ENCODE measurements around the gene DNASE2.
"Not testable (repeated sequence)": the region's sequence is repeated elsewhere in the genome, so short reads cannot be mapped to it uniquely, and the experiment has no call there.

The DNASE2 gene

GRCh38 chr19:12921047-12921446, 39.8 kb upstream of the DNASE2 start:
- no peak for TF ChIP-seq CTCF (IDR thresholded peaks at IDR 0.05)
- H2AFZ ChIP-seq, result no peak overlapping the region
- peaks cover 2% of the 10 kb centered on the region for H3K36me3 ChIP-seq (ENCODE audit: control insufficient read depth, insufficient read depth, low read length)

DNA sequence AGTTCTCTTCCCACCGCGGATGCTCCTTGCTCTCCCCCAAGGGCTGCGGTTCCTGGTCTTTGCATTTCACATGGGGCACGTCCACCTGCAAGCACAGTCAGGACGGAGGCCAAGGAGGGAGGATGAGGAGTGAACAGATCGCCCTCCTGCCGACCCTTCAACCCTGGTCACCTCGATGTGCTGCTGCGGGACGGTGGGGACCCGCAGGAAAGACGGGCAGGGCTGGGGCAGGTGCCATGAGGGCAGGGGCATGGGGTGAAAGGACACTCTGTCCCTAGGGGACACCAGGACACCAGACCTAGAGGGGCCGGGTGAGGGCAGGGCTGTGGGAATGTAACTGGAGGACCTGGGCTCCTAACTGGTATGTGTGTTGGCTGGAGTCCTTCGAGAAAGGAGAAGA, 37.0 kb upstream of the DNASE2 start:
- Histone ChIP-seq H3K27me3 (ENCODE audit: control insufficient read depth, insufficient read depth, low read length) (no peaks in the 10 kb centered on the region), H3K36me3 (ENCODE audit: control insufficient read depth, insufficient read depth, low read length) (peaks cover 2% of the 10 kb centered on the region), H3K9ac (no peak overlapping the region), H3K27ac (no peak overlapping the region), H3K9me3 (ENCODE audit: control insufficient read depth, low read length) (no peaks in the 10 kb centered on the region), H3K4me1 (peaks cover 4% of the 10 kb centered on the region), H3K4me2 (ENCODE audit: low read length) (no peak overlapping the region), H3K79me2 (no peaks in the 10 kb centered on the region), H3K4me3 (ENCODE audit: low read depth, low read length) (no peak overlapping the region), H2AFZ (no peak overlapping the region)
- no peak for TF ChIP-seq CTCF (IDR thresholded peaks at IDR 0.05)

More at GRCh38 chr19:12921047-12921446, 39.8 kb upstream of the DNASE2 start:
- no peaks in the 10 kb centered on the region for H3K9me3 ChIP-seq (ENCODE audit: control insufficient read depth, low read length)
- no peak overlapping the region for H3K4me2 ChIP-seq (ENCODE audit: low read length)
- H3K27me3 ChIP-seq (ENCODE audit: control insufficient read depth, insufficient read depth, low read length), result no peaks in the 10 kb centered on the region
- no peaks in the 10 kb centered on the region for H3K4me1 ChIP-seq
- no peak overlapping the region for H3K9ac ChIP-seq
- no peak overlapping the region for H3K27ac ChIP-seq
- no peak overlapping the region for H3K4me3 ChIP-seq (ENCODE audit: low read depth, low read length)
- no peaks in the 10 kb centered on the region for H3K79me2 ChIP-seq

DNA sequence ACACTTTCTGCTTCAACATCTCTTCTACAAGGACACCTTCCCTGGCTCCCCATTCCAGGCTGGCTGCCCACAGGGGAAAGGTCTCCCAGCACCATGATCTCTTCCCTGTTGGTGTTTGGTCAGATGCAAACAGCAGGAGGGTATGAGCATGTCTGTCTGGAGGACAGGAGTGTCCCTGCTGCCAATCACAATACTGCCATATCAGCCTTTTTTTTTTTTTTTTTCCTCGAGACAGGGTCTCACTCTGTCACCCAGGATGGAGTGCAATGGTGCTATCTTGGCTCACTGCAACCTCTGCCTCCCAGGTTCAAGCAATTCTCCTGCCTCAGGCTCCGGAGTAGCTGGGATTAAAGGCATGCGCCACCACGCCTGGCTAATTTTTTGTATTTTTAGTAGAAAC, 34.6 kb upstream of the DNASE2 start:
- H3K36me3 ChIP-seq (ENCODE audit: control insufficient read depth, insufficient read depth, low read length); H3K9ac ChIP-seq; H3K4me1 ChIP-seq; H3K27me3 ChIP-seq (ENCODE audit: control insufficient read depth, insufficient read depth, low read length); H2AFZ ChIP-seq; H3K4me2 ChIP-seq (ENCODE audit: low read length); H3K4me3 ChIP-seq (ENCODE audit: low read depth, low read length); H3K79me2 ChIP-seq; H3K27ac ChIP-seq; H3K9me3 ChIP-seq (ENCODE audit: control insufficient read depth, low read length): not testable (repeated sequence)

DNA sequence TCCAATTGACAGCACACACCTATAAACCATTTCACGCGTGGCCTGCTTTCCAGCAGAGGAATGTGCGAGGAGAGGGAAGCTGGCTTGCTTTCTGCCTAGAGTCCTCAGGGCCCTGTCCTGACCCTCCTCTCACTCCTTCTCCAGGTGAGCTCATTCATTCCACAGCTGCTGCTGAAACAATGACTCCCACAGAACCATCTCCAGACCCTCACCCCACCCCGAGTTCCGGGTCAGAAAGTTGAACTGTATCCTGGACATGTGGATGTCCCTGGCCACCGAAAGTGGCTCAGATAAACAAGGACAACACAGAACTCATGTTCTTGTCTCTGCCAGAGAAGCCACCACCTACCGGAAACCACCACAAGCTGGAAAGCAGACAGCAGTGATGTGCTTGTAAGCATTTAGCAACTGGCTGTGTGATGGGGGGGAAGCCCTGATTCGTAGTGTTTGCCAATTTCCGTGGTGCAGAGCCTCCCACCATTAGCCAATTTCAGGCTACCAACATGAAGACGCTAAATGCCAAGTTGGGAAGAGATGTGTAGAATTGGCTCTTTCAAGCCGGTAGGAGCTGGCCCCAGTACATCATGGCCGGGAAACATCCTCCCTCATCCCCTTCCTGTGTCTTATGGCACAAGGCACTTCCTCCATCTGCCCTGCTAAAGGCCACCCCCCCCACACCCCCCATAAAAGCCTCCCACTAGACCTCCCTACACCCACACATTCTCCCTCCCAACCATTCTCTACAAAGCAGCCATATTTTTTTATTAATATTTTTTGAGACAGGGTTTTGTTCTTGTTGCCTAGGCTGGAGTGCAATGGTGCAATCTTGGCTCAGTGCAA, 32.8 kb upstream of the DNASE2 start:
- Histone ChIP-seq H3K9ac (no peak overlapping the region), H3K4me3 (ENCODE audit: low read depth, low read length) (no peak overlapping the region), H3K9me3 (ENCODE audit: control insufficient read depth, low read length) (no peaks in the 10 kb centered on the region), H3K4me1 (peaks cover 10% of the 10 kb centered on the region), H3K4me2 (ENCODE audit: low read length) (no peak overlapping the region), H3K27ac (peak overlapping the region; percentile 24), H3K36me3 (ENCODE audit: control insufficient read depth, insufficient read depth, low read length) (no peaks in the 10 kb centered on the region), H3K79me2 (no peaks in the 10 kb centered on the region), H3K27me3 (ENCODE audit: control insufficient read depth, insufficient read depth, low read length) (no peaks in the 10 kb centered on the region), H2AFZ (peak overlapping the region; percentile 81)
- TF ChIP-seq CTCF (IDR thresholded peaks at IDR 0.05), result no peak

DNA sequence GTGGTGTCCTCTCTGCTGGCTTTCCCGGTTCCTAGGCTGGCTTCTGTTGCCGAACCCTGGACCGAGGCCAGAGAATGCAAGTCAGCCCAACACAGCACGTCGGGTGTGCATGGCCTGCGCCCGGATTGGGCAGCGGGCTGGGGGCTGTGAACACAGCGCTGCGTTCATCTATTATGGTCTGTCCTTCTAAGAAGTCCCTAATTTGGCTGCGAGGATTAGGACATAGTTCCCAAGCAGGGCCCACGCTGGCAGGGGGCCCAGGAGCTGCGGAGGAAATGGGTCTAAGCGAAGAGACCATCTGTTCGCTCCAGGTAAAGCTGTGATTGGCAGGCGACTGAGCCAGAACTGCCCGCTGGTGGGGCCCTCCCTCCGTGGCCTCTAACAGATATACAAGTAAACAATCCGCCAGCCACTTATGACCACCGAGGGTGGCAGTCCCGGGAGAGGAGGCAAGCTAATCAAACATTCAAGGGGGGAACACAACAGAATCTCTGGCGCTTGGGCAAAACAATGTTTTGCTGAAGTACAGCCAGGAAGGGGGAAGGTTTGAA, 31.8 kb upstream of the DNASE2 start:
- Histone ChIP-seq H3K9ac (no peak overlapping the region), H3K27me3 (ENCODE audit: control insufficient read depth, insufficient read depth, low read length) (no peaks in the 10 kb centered on the region), H3K36me3 (ENCODE audit: control insufficient read depth, insufficient read depth, low read length) (no peaks in the 10 kb centered on the region), H3K4me2 (ENCODE audit: low read length) (no peak overlapping the region), H3K4me1 (peaks cover 10% of the 10 kb centered on the region), H3K9me3 (ENCODE audit: control insufficient read depth, low read length) (no peaks in the 10 kb centered on the region), H2AFZ (peak overlapping the region; percentile 81), H3K27ac (peak overlapping the region; percentile 24), H3K4me3 (ENCODE audit: low read depth, low read length) (no peak overlapping the region), H3K79me2 (no peaks in the 10 kb centered on the region)
- TF ChIP-seq CTCF (IDR thresholded peaks at IDR 0.05), result no peak
